ENCODE measurements around the gene ACTR3C. TPM values are rescaled to one million over a fixed set of nuclear protein-coding genes. Genes with fewer than 3 reads are reported as not detected.

Gene ACTR3C
- 1.5 and 4.8 TPM in 2 replicates for total RNA-seq
- 2.2 and 2.4 TPM in 2 replicates for polyA plus RNA-seq

- Histone ChIP-seq H3K36me3 (no peaks in the 10 kb centered on the region), H3K27me3 (no peaks in the 10 kb centered on the region), H3K9me3 (ENCODE audit: low read depth) (no peaks in the 10 kb centered on the region), H3K4me1 (ENCODE audit: low read depth) (no peaks in the 10 kb centered on the region), H3K27ac (no peak within 1 kb of the TSS), H3K4me3 (peak within 1 kb of the TSS; percentile 45)
- DNase-seq (ENCODE audit: low read depth in 1 of 2, low spot score in 1 of 2), result peak; percentile 43 to 70
- peak; percentile 13 for TF ChIP-seq CTCF (IDR thresholded peaks at IDR 0.05; ENCODE audit: low read depth, low read length)
Measured at GRCh38 chr7:150322833-150323681, at the start of gene ACTR3C, which contains the start of gene LRRC61. Gene ACTR3C, minus strand, starts transcription at chr7:150323545. Its CDS starts 28,249 bp downstream, at chr7:150295296. Gene LRRC61, plus strand, starts transcription at chr7:150323355. Its CDS starts 13,507 bp downstream, at chr7:150336862.

GRCh38 chr7:150372271-150373048 is 49.1 kb upstream of the ACTR3C start:
- H3K4me1 ChIP-seq (ENCODE audit: low read depth), result peaks cover 47% of the 10 kb centered on the region
- no peaks in the 10 kb centered on the region for H3K9me3 ChIP-seq (ENCODE audit: low read depth)
- TF ChIP-seq CTCF (IDR thresholded peaks at IDR 0.05; ENCODE audit: low read depth, low read length), result no peak
- no peak for DNase-seq (ENCODE audit: low read depth in 1 of 2, low spot score in 1 of 2)
- no peaks in the 10 kb centered on the region for H3K27me3 ChIP-seq
- no peak overlapping the region for H3K4me3 ChIP-seq
- H3K36me3 ChIP-seq, result peaks cover 16% of the 10 kb centered on the region
- H3K27ac ChIP-seq, result peak overlapping the region; percentile 92

GRCh38 chr7:150371996-150372270 is 48.6 kb upstream of the ACTR3C start:
- DNase-seq (ENCODE audit: low read depth in 1 of 2, low spot score in 1 of 2), result no peak
- peak overlapping the region; percentile 92 for H3K27ac ChIP-seq
- TF ChIP-seq CTCF (IDR thresholded peaks at IDR 0.05; ENCODE audit: low read depth, low read length), result no peak
- no peaks in the 10 kb centered on the region for H3K27me3 ChIP-seq
- no peaks in the 10 kb centered on the region for H3K9me3 ChIP-seq (ENCODE audit: low read depth)
- H3K4me1 ChIP-seq (ENCODE audit: low read depth), result peaks cover 47% of the 10 kb centered on the region
- H3K4me3 ChIP-seq, result no peak overlapping the region
- H3K36me3 ChIP-seq, result peaks cover 16% of the 10 kb centered on the region

GRCh38 chr7:150371131-150371995 is 48.0 kb upstream of the ACTR3C start:
- no peak for TF ChIP-seq CTCF (IDR thresholded peaks at IDR 0.05; ENCODE audit: low read depth, low read length)
- Histone ChIP-seq H3K4me1 (ENCODE audit: low read depth) (peaks cover 47% of the 10 kb centered on the region), H3K36me3 (peaks cover 16% of the 10 kb centered on the region), H3K27me3 (no peaks in the 10 kb centered on the region), H3K9me3 (ENCODE audit: low read depth) (no peaks in the 10 kb centered on the region), H3K27ac (peak overlapping the region; percentile 100), H3K4me3 (no peak overlapping the region)
- no peak for DNase-seq (ENCODE audit: low read depth in 1 of 2, low spot score in 1 of 2)

GRCh38 chr7:150370612-150371071 is 47.3 kb upstream of the ACTR3C start:
- Histone ChIP-seq H3K9me3 (ENCODE audit: low read depth) (no peaks in the 10 kb centered on the region), H3K27ac (peak overlapping the region; percentile 100), H3K4me3 (no peak overlapping the region), H3K4me1 (ENCODE audit: low read depth) (peaks cover 41% of the 10 kb centered on the region), H3K36me3 (peaks cover 16% of the 10 kb centered on the region), H3K27me3 (no peaks in the 10 kb centered on the region)
- DNase-seq (ENCODE audit: low read depth in 1 of 2, low spot score in 1 of 2), result peak in 1 of 2 donors; percentile 71
- TF ChIP-seq CTCF (IDR thresholded peaks at IDR 0.05; ENCODE audit: low read depth, low read length), result no peak

Data from cardiac muscle cell (in vitro differentiated cells and primary cell).